ENCODE measurements around the gene PYCR2. TPM values are rescaled to one million over a fixed set of nuclear protein-coding genes. Genes with fewer than 3 reads are reported as not detected.

Gene PYCR2
- total RNA-seq, 2 experiments from 2014 or later: 132 to 134 TPM

GRCh38 chr1:225965231-225965630, 41.2 kb upstream of the PYCR2 start:
- Mint-ChIP-seq H3K27ac (no peak overlapping the region), H3K4me1 (ENCODE audit: low read depth) (peaks cover 2% of the 10 kb centered on the region), H3K27me3 (no peaks in the 10 kb centered on the region), H3K9me3 (no peaks in the 10 kb centered on the region), H3K4me3 (no peak overlapping the region), H3K36me3 (ENCODE audit: low read depth) (no peaks in the 10 kb centered on the region)
- POLR2A ChIA-PET: no interaction called here
- no peak for ATAC-seq
- intact Hi-C loops (cut with micrococcal nuclease): no loop called here
- TF ChIP-seq, protein P1, sequence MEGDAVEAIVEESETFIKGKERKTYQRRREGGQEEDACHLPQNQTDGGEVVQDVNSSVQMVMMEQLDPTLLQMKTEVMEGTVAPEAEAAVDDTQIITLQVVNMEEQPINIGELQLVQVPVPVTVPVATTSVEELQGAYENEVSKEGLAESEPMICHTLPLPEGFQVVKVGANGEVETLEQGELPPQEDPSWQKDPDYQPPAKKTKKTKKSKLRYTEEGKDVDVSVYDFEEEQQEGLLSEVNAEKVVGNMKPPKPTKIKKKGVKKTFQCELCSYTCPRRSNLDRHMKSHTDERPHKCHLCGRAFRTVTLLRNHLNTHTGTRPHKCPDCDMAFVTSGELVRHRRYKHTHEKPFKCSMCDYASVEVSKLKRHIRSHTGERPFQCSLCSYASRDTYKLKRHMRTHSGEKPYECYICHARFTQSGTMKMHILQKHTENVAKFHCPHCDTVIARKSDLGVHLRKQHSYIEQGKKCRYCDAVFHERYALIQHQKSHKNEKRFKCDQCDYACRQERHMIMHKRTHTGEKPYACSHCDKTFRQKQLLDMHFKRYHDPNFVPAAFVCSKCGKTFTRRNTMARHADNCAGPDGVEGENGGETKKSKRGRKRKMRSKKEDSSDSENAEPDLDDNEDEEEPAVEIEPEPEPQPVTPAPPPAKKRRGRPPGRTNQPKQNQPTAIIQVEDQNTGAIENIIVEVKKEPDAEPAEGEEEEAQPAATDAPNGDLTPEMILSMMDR (IDR thresholded peaks at IDR 0.05): no peak
- CTCF ChIA-PET: no interaction called here
- no peak for DNase-seq

- TF ChIP-seq, protein P1 (IDR thresholded peaks at IDR 0.05): no peak
- ATAC-seq (no peak), DNase-seq (no peak)
- intact Hi-C loops (cut with micrococcal nuclease): no loop called here
- Mint-ChIP-seq H3K36me3 (ENCODE audit: low read depth) (no peaks in the 10 kb centered on the region), H3K27me3 (no peaks in the 10 kb centered on the region), H3K4me3 (no peak overlapping the region), H3K9me3 (no peaks in the 10 kb centered on the region), H3K4me1 (ENCODE audit: low read depth) (peaks cover 4% of the 10 kb centered on the region), H3K27ac (no peak overlapping the region)
- ChIA-PET CTCF (interaction anchor here (1.2 to 3.1 kb wide), 6 partner anchors 8 to 489 kb away, joined by 3 to 28 read pairs (median 12); no protein-coding TSS in a partner anchor), POLR2A (interaction anchor here (1.0 kb wide), 1 partner anchor 9 kb away, joined by 3 read pairs; no protein-coding TSS in a partner anchor)
These were observed 39.9 kb upstream of the PYCR2 start for GRCh38 chr1:225963735-225964530.

DNA sequence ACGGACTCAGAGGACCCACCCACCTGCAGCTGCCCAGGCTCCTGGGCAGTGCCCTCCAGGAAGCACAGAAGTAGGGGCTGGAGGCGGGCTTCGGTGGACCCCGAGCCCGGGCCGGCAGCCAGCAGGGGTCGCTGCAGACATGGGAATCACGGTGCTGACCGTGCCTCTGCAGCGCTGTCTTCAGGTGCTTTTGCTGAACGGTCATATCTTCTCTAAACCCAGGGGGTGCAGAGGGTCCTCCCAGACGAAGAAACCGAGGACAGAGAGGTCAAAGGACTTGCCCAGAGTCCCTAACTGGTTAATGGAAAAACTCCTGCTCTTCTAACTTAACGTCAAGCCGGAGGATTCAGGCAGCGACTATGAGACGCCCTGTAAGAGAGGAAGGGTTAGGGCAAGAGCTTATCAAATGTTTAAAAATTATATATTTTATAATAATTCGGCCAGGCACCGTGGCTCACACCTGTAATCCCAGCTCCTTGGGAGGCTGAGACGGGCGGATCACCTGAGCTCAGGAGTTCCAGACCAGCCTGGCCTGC, 38.5 kb upstream of the PYCR2 start:
- H3K4me1 Mint-ChIP-seq (ENCODE audit: low read depth): peaks cover 4% of the 10 kb centered on the region
- DNase-seq: peak; percentile 85
- no peaks in the 10 kb centered on the region for H3K36me3 Mint-ChIP-seq (ENCODE audit: low read depth)
- no peaks in the 10 kb centered on the region for H3K27me3 Mint-ChIP-seq
- TF ChIP-seq, protein P1 (IDR thresholded peaks at IDR 0.05): peak; percentile 94
- POLR2A ChIA-PET: interaction anchor here (0.9 to 1.0 kb wide), 2 partner anchors 11 to 185 kb away, joined by 3 to 4 read pairs; partner anchors contain the start of gene SRP9
- no peak overlapping the region for H3K27ac Mint-ChIP-seq
- H3K4me3 Mint-ChIP-seq: no peak overlapping the region
- CTCF ChIA-PET: interaction anchor here (0.6 to 3.2 kb wide), 26 partner anchors 8 to 489 kb away, joined by 3 to 35 read pairs (median 5); partner anchors contain the start of gene LEFTY2
- intact Hi-C loops (cut with micrococcal nuclease): no loop called here
- ATAC-seq: peak; percentile 95
- H3K9me3 Mint-ChIP-seq: no peaks in the 10 kb centered on the region

DNA sequence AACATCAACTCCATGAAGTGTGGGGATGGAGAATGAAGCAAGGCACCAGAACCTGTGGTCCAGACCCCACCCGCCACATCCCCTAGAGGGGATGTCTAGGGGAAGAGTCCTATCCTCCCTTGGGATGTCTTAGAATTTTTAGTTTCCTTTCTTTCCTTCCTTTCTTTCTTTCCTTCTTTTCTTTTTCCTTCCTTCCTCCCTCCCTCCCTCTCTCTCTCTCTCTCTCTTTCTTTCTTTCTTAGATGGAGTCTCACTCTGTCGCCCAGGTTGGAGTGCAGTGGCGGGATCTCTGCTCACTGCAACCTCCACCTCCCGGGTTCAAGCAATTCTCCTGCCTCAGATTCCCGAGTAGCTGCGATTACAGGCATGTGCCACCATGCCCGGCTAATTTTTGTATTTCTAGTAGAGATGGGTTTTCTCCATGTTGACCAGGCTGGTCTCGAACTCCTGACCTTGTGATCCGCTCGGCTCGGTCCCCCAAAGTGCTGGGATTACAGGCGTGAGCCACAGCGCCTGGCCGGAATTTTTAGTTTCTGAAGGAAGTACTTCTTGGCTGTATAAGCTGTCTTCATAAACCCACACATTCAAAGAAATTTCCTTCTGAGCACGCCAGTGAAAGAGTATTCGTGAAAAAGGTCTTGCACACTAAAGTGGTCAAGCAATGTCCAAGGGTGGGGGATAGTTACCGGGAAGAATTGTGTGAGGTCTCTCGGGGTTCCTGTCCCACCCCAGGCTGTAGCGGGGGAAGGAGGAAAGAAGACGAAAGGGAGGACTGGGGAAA, 37.8 kb upstream of the PYCR2 start:
- Mint-ChIP-seq H3K27ac (no peak overlapping the region), H3K4me3 (no peak overlapping the region), H3K9me3 (no peaks in the 10 kb centered on the region), H3K4me1 (ENCODE audit: low read depth) (peaks cover 4% of the 10 kb centered on the region), H3K27me3 (no peaks in the 10 kb centered on the region), H3K36me3 (ENCODE audit: low read depth) (no peaks in the 10 kb centered on the region)
- ChIA-PET POLR2A (interaction anchor here (0.5 kb wide), 1 partner anchor 198 kb away, joined by 3 read pairs; no protein-coding TSS in a partner anchor), CTCF (interaction anchor here (0.5 to 3.2 kb wide), 25 partner anchors 9 to 487 kb away, joined by 3 to 35 read pairs (median 6); partner anchors contain the start of gene LEFTY2)
- intact Hi-C loops (cut with micrococcal nuclease): no loop called here
- DNase-seq (no peak), ATAC-seq (no peak)
- TF ChIP-seq, protein P1 (IDR thresholded peaks at IDR 0.05): no peak

All from activated CD8-positive, alpha-beta T cell treated with anti-CD3 and anti-CD28 coated beads for 36 hours (primary cell).